Thoracic aorta (tissue), 2 donors: ENCODE results near the gene CPZ. TPM values are rescaled to one million over a fixed set of nuclear protein-coding genes. Genes with fewer than 3 reads are reported as not detected.

Experiments used
- ATAC-seq: fragments of 150-250 bp; one replicate; pipeline ENCODE4 v1.8.0; 2017; ENCODE audit warnings: low read depth; ENCODE audit not compliant: insufficient number of reproducible peaks, low FRiP score
- DNase-seq: peaks from one replicate; pipeline ENCODE4 v3.0.0-alpha.2; 2020; ENCODE audit warnings: low spot score
- H3K27ac ChIP-seq, 2 donors: fragments of 200-600 bp; sonication (generic); 1 replicate in 1 of 2; 2 replicates in 1 of 2; pipeline ENCODE4 v1.5.1; 2016; ENCODE audit warnings: mild to moderate bottlenecking in 2 of 2, moderate library complexity in 2 of 2
- H3K27me3 ChIP-seq: fragments of 200-600 bp; sonication (generic); replicated peaks from 2 replicates; pipeline ENCODE4 v1.6.0; 2016; ENCODE audit warnings: mild to moderate bottlenecking; ENCODE audit not compliant: insufficient read depth
- H3K36me3 ChIP-seq: fragments of 200-600 bp; sonication (generic); one replicate; pipeline ENCODE4 v1.5.1; 2016
- H3K4me1 ChIP-seq, 2 donors: fragments of 200-600 bp; sonication (generic); 1 replicate in 1 of 2; 2 replicates in 1 of 2; pipeline versions ENCODE4 v1.5.1 to v1.6.0; 2016; ENCODE audit warnings: low read depth in 2 of 2, mild to moderate bottlenecking in 1 of 2; ENCODE audit not compliant: control insufficient read depth in 1 of 2
- H3K4me3 ChIP-seq: fragments of 200-600 bp; sonication (generic); 2 replicates; pipeline ENCODE4 v1.5.1; 2016; ENCODE audit warnings: mild to moderate bottlenecking
- H3K9me3 ChIP-seq: fragments of 200-600 bp; sonication (generic); 2 replicates; pipeline ENCODE4 v1.5.1; 2016
- CTCF ChIP-seq: fragments of 200-600 bp; sonication (generic); IDR thresholded peaks from one replicate; pipeline ENCODE4 v1.5.1; 2019; ENCODE audit warnings: antibody characterized with exemption
- total RNA-seq, 2 donors: library from RNA; depleted of rRNA; stranded (reverse); fragments of >200 nt; gene quantifications; one replicate each; pipeline versions ENCODE4 v1.1.0 to v1.2.3, GENCODE V29; 2016

CPZ gene
- total RNA-seq, 2 donors from 2014 or later, result 3.0 to 6.1 TPM

DNA sequence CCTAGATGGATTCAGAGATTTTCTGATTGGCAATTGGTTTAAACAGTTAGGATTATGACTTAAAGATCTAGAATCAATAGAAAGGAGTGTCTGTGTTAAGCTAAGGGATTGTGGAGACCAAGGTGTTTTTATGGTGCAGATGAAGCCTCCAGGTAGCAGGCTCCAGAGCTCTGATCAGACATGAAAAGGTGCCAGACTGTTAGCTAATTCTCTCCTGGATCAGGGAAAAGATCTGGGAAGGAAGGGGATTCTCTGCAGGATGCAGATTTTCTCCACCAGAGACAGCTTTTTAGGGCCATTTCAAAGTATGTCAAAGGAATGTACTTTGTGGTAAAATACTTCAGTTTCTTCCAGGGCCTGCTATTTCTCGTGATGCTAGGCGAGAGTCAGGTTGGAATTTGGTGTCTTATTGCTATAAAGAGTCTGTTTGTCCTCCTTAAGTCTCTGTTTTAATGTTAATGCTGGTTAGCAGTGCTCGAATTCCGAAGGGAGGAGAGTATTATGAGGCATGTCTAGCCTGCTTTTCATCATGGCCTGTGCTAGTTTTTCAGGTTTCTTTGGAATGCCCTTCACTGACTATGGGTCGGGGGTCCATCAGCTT is 24.4 kb upstream of the CPZ start:
- ATAC-seq, result no peak
- no peaks in the 10 kb centered on the region for H3K4me1 ChIP-seq
- no peaks in the 10 kb centered on the region for H3K36me3 ChIP-seq
- H3K27me3 ChIP-seq, result no peaks in the 10 kb centered on the region
- no peak for TF ChIP-seq CTCF
- H3K27ac ChIP-seq, result no peak overlapping the region
- DNase-seq, result no peak
- H3K9me3 ChIP-seq, result no peaks in the 10 kb centered on the region
- no peak overlapping the region for H3K4me3 ChIP-seq

DNA sequence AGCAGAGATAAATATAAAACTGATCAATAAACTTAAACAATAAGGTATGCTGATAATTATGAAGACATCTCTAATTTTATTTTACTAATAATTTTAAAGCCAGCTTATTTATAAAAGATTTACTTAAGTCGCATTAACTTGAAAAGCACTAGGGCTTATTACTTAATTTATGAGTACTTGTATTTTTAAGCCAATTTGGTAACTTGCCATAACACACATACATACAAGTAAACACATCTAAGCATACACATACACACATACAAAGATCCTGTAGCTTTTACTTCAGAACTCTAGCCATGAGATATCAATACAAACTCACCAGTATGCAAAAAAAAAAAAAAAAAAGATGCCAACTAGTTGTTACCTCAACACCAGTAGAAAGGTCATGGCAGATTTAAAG is 22.4 kb upstream of the CPZ start:
- no peak for TF ChIP-seq CTCF
- Histone ChIP-seq H3K36me3 (no peaks in the 10 kb centered on the region), H3K27ac (no peak overlapping the region)

DNA sequence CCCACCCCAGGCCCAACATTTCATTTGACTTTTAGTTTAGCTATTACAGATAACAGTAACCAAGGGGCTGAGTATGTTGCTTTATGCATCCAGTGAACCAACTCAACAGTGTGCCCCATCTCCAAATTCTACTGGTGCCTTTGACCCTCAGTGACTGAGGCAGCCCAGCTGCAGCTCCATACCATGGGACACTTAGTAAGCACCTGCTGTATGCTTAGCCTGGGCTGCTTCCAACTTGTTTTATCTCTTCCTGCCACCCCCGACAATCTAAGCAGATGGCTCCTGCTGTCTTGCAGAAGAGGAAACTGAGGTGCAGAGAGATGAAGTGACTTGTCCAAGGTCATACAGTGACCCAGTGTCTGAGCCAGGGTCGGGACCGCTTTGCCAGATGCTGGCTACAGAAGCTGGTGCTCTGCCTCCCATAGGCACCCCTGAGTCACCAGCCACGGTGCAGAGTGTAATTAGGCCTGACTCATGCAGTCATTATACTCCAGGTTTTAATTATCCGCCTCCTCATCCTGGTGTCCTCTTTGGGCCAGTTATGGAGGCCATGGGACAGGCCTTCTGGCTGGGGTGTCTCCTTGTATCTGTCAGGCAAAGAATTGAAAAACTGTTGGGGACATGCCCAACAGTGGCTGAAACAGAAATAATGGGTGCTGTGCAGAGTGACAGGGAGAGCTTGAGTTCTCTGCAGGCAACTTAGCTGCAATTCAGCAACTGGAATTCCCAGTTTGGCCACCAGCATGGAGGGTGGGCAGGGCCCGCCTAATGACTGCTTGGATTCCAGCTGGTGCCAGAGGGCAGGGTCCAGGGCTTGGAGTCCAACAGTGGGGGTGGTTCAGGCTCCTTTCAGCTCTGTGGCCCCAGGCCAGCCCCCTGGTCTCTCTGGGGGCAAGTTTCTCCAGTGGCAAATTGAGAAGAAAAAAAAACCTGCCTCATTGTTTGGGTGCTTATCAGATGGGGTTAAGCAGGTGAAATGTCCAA is 20.6 kb upstream of the CPZ start:
- no peak for ATAC-seq
- no peak overlapping the region for H3K27ac ChIP-seq
- H3K9me3 ChIP-seq, result no peaks in the 10 kb centered on the region
- no peak for DNase-seq
- no peaks in the 10 kb centered on the region for H3K4me1 ChIP-seq
- no peaks in the 10 kb centered on the region for H3K36me3 ChIP-seq
- H3K4me3 ChIP-seq, result no peak overlapping the region
- TF ChIP-seq CTCF, result no peak
- no peaks in the 10 kb centered on the region for H3K27me3 ChIP-seq

More for the DNA sequence above, 22.4 kb upstream of the CPZ start:
- Histone ChIP-seq H3K4me3 (no peak overlapping the region), H3K27me3 (no peaks in the 10 kb centered on the region), H3K9me3 (no peaks in the 10 kb centered on the region), H3K4me1 (no peaks in the 10 kb centered on the region)
- DNase-seq (no peak), ATAC-seq (no peak)

DNA sequence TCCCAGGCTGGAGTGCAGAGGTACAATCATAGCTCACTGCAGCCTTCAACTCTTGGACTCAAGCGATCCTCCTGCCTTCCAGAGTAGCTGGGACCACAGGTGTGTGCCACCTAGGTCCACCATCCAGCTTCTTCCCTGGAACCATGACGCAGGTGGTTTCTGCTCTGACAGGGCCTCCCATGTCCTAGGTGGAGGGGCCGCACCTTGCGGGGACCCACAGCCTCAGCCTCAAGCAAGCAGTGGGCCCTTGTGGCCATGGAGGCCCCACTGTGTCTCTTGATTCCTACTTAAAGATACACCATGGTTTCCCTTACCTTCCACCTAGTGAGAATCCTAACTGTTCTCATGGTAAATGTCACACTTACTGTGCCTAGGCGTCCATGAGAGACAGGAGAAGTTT is 19.3 kb upstream of the CPZ start:
- DNase-seq, result no peak

More for the DNA sequence above, 19.3 kb upstream of the CPZ start:
- no peaks in the 10 kb centered on the region for H3K9me3 ChIP-seq
- TF ChIP-seq CTCF, result no peak
- no peaks in the 10 kb centered on the region for H3K4me1 ChIP-seq
- no peak for ATAC-seq
- H3K27me3 ChIP-seq, result no peaks in the 10 kb centered on the region
- H3K27ac ChIP-seq, result no peak overlapping the region
- H3K36me3 ChIP-seq, result no peaks in the 10 kb centered on the region
- no peak overlapping the region for H3K4me3 ChIP-seq
